Activated CD8-positive, alpha-beta memory T cell treated with anti-CD3 and anti-CD28 coated beads, Interleukin-2, amount 50 U/mL, for 4 hours (primary cell): ENCODE measurements around the gene SLX4IP.

Source experiments
- DNase-seq: peaks from one replicate; pipeline ENCODE4 v3.0.0-alpha.2; 2020

The SLX4IP gene

DNA sequence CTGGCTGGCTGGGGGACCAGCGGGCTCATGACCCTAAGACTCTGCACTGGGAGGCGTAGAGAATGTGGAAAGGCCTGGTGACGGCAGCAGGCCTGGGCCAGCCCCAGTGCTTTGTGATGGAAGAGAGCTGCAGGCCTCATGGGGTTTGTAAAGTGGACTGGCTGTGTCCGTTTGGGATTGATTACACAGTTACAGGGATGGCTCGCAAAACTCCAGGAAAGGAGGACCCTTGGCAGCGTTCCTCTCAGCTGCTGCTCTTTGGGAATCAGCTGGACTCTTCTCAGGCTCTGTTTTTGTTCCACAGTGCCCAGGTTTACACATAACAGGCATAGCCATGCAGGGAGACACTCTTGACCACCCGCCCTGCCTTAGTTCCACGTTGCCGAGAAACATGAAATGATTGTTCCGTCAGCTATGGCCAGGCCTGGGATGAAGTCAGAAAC lies 89.0 kb downstream of the SLX4IP start:
- no peak for DNase-seq

- DNase-seq, result no peak
Measured at GRCh38 chr20:10524643-10525042, 89.5 kb downstream of the SLX4IP start.

GRCh38 chr20:10527781-10528180 lies 92.7 kb downstream of the SLX4IP start:
- no peak for DNase-seq

GRCh38 chr20:10530883-10531282 lies 95.8 kb downstream of the SLX4IP start:
- no peak for DNase-seq

- no peak for DNase-seq
Measured at GRCh38 chr20:10531848-10532247, 96.7 kb downstream of the SLX4IP start.

- no peak for DNase-seq
Measured at GRCh38 chr20:10532361-10532760, 97.3 kb downstream of the SLX4IP start.

- DNase-seq, result peak; percentile 21
Measured at GRCh38 chr20:10536531-10536930, 101.4 kb downstream of the SLX4IP start.

DNA sequence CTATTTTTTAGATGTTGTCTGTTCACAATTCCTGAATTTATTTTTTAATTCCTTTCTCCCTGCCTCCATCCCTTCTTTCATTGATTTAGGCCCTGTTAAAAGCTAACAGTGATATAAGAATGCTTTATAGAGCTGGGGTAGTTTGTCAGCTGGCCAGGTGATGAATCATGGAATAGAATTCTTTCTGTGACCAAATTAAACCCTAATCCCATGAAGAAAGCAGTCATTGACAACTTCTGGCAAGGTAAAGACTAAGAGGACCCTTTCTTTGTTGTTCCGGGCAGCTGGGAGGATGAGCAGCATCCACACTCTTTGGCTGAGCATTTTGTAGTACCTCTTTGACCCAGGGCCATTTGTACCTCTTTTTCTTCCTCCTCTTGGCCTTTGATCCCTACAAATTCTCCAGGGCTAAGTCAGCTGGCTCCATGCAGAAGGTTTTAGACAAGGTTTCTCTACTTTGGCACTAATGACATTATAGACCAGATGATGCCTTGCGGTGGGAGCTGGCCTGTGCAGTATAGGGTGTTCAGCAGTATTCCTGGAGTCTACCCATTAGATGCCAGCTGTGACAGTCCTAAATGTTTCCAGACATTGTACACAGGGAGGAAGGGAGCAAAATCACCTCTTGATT lies 102.9 kb downstream of the SLX4IP start:
- no peak for DNase-seq

DNA sequence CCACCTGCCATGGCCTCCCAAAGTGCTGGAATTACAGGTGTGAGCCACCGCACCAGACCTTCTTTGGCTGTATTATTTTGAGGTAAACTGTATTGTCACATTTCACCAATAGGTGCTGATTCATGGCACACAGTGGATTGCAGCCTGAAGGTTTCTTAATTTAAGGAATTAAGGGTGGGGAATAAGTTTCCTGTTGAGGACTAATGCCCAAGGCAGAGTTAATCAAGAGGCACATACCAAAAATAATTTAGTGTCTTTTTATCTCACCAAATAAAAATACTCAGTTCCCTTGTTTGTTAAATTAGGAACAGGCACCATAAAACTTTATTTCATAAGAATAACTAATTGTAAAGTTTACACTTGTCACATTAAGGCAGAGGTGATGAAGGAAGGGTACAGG lies 103.7 kb downstream of the SLX4IP start:
- no peak for DNase-seq

DNA sequence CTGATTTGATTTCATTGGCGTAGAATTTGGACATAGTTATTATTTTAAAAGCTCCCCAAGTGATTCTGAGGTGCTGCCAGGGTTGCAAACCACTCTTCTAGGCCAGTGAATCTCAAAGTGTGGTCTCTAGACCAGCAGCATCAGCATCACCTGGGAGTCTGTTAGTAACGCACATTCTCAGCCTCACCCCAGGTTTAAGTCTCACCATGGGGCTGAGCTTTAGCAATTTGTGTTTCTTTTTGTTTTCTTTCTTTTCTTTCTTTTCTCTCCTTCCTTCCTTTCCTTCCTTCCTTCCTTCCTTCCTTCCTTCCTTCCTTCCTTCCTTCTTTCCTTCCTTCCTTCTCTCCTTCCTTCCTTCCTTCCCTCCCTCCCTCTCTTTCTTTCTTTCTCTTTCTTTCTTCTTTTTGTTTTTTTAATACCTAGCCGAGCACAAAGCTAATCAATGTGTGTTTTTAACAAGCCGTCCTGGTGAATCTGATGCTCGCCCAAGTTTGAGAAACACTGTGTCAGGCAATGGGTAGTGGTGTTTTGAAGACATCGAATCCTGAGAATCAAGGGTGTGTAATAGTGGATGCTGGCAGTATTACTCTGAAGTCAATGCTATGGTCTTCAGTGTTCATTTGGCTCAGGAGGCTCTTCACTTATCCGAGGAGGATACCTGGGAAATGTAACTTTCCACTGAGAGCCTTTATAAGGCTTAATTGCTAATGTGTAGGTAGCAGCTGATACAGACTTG lies 104.9 kb downstream of the SLX4IP start:
- DNase-seq, result no peak

DNA sequence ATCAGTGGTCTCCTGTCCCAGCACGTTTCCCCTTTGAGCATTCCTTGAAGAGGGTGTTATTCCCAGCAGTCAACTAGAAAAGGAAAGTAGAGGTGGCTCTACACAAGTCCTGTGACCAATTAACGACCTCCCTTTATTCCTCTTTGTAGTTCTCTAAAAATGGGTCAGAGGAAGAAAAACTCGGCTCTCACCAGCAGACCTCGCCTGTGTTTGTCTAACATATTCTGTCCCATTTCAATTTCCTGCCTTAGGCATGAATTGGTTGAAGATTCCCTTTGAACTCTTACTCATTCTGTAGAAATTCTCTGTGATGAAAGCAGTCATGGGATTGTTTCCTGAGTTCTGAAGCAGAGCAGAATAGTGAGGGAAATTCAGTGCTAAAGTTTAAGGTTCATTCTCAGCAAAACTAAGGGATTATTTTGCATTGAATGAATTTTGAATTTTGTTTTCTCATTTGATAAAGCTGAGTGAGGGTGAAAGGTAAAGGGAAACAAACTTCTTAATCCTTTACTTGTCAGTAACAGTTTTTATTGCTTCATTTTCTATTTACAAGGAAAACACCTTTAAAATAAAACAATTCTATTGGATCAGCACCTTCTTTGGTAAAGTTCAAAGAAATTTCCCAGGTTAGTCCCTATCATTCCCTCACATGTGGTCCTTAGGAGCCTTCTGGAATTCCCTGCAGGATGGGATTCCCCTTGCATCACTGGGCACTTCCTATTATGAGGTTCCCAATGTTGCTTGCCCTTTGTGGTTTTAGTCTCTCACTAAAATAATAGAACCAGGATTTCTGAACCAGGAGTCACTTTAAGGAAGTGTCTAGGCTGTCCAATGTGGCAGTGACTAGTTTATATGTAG lies 105.8 kb downstream of the SLX4IP start:
- no peak for DNase-seq

DNA sequence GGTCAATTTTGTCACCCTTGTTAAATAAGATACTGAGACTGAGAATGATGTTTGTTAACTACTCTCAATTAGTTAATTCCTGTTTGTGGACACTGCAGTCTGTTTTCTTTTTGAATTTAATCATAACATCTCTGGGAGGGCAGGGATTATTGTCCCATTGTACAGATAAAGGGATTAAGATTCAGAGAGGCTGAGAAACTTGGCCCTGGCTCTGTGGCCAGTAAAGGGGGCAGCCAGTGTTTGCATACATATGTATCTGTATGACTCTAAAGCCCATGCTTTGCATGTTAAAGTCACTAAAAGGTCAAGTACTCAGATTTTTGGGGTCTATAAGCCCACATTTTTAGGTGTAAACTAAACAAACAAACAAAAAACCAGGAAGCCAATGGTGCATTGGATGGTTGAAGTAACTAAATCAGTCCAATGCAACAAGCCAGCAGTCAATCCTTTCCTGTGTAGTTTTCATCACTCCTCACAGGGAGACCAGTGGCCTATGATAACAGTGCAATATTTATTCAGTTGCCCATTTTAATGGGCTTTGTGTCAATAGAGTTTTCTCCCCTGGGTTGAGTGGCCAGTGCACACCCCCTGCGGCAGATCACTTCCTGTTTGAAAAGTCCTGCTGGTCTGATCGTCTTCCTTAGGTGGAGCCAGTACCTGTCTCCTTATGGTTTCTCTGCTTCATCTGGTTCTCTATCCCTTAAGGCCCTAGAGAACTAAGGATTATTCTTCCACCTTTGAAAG lies 106.7 kb downstream of the SLX4IP start:
- no peak for DNase-seq

GRCh38 chr20:10542442-10542841 lies 107.3 kb downstream of the SLX4IP start:
- no peak for DNase-seq

DNA sequence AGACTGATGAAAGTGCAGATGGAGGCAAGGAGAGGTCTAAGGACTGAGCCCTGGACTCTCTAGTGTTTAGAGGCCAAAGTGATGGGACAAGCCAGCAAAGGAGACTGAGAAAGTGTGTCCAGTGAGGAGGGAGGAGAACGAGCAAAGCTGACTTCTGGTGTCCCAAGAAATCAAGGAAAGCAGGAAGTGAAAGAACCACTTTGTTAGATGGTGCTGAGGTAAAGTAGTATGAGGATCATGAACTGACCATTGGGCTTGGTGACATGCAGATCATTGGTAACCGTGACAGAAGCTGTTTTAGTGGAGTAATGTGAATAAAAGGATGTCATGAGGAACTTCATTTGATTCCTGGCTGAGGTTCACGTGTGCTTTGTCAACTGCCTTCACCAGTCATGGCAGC lies 108.4 kb downstream of the SLX4IP start:
- no peak for DNase-seq

- no peak for DNase-seq
Measured at GRCh38 chr20:10547276-10548114, 112.4 kb downstream of the SLX4IP start.

DNA sequence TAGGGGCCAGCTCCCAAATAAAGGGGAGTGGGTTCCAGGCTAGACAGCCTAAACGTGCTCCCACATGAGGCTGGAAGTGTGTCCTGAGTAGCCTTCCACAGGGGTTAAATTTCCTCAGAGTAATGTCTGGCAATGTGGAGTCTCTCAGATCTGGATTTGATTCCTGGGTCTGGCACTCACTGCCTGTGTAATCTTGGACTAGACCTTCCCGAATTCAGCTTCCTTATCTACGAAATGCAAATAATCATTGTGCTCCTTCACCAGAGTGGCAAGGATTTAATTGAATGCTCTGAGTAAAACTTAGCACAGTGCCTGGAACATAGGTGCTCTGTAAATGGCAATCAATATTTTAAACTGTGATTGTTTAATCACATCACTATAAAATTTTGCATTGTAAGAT lies 114.4 kb downstream of the SLX4IP start:
- DNase-seq, result no peak

- no peak for DNase-seq
Measured at GRCh38 chr20:10550204-10551118, 115.4 kb downstream of the SLX4IP start.

GRCh38 chr20:10551732-10552724 lies 116.9 kb downstream of the SLX4IP start:
- DNase-seq, result no peak

DNA sequence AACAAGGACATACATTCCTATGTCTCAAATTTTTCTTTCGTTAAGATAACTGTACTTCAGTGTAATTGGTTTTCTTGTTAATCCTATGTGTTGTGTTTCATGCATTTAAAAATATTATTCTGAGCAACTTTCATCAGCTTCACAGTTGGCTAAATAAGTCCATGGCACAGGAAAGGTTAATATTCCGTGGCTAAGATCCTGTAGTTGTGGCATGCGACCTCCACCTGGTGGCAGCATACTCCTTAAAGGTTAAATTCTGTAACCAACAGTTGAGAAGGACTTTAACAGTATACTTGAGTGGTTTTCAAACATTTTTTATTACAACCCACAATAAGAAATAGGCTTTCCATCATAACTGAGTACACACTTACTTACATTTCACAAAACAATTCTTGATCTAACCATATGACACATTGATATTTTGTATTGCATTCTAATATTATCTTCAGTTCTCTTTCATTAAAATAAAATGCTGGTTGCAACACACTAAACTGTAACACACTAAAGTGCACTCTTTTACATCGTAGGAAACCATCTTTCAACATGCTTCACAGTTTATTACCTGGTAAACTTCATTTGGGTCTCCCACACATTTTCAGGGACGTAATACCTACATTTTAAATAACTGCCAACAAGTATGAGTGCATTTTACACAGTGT lies 118.3 kb downstream of the SLX4IP start:
- DNase-seq, result peak; percentile 26
